ENCODE results near the gene KCNN3. TPM values are rescaled to one million over a fixed set of nuclear protein-coding genes. Genes with fewer than 3 reads are reported as not detected.

The KCNN3 gene
- total RNA-seq, 4 donors from 2014 or later, result 3.6 to 17.0 (median 12.4) TPM

- 82% methylated on average over 7 of the region's 7 CpGs for WGBS
Measured at GRCh38 chr1:154774175-154774855, 95.8 kb downstream of the KCNN3 start.

GRCh38 chr1:154773551-154773950, 96.5 kb downstream of the KCNN3 start:
- no peaks in the 10 kb centered on the region for H3K27me3 ChIP-seq
- H3K9me3 ChIP-seq, result no peaks in the 10 kb centered on the region
- WGBS, result 38% methylated on average over 2 of the region's 2 CpGs
- intact Hi-C loops (cut with DNase I), result no loop called here
- TF ChIP-seq POLR2AphosphoS5 (IDR thresholded peaks at IDR 0.05), result no peak
- TF ChIP-seq CTCF (IDR thresholded peaks at IDR 0.05), result no peak
- no peak for TF ChIP-seq EP300 (IDR thresholded peaks at IDR 0.05)
- no peak for TF ChIP-seq POLR2A (IDR thresholded peaks at IDR 0.05; ENCODE audit: low read depth)
- peaks cover under 1 to 14% (median 6%) of the 10 kb centered on the region in 4 donors for H3K4me1 ChIP-seq
- no peak overlapping the region for H3K27ac ChIP-seq (replicated peaks in 1 of 4)
- H3K36me3 ChIP-seq, result no peaks in the 10 kb centered on the region
- DNase-seq (ENCODE audit: extremely low spot score), result no peak
- no peak overlapping the region for H3K4me3 ChIP-seq

More at GRCh38 chr1:154774175-154774855, 95.8 kb downstream of the KCNN3 start:
- Histone ChIP-seq H3K4me1 (peaks cover 0 to 8% (median 0%) of the 10 kb centered on the region in 4 donors), H3K36me3 (no peaks in the 10 kb centered on the region), H3K9me3 (no peaks in the 10 kb centered on the region), H3K27me3 (no peaks in the 10 kb centered on the region), H3K27ac (replicated peaks in 1 of 4) (no peak overlapping the region), H3K4me3 (no peak overlapping the region)
- intact Hi-C loops (cut with DNase I), result no loop called here
- no peak for TF ChIP-seq POLR2A (IDR thresholded peaks at IDR 0.05; ENCODE audit: low read depth)
- no peak for TF ChIP-seq POLR2AphosphoS5 (IDR thresholded peaks at IDR 0.05)
- TF ChIP-seq EP300 (IDR thresholded peaks at IDR 0.05), result no peak
- no peak for TF ChIP-seq CTCF (IDR thresholded peaks at IDR 0.05)
- no peak for DNase-seq (ENCODE audit: extremely low spot score)

- no peaks in the 10 kb centered on the region for H3K36me3 ChIP-seq
- TF ChIP-seq POLR2A (IDR thresholded peaks at IDR 0.05; ENCODE audit: low read depth) (no peak), POLR2AphosphoS5 (IDR thresholded peaks at IDR 0.05) (no peak), CTCF (IDR thresholded peaks at IDR 0.05) (no peak), EP300 (IDR thresholded peaks at IDR 0.05) (no peak)
- 75% methylated on average over 17 of the region's 17 CpGs for WGBS
- H3K4me1 ChIP-seq, result peaks cover 7 to 21% (median 13%) of the 10 kb centered on the region in 4 donors
- no peak overlapping the region for H3K27ac ChIP-seq (replicated peaks in 1 of 4)
- no peaks in the 10 kb centered on the region for H3K9me3 ChIP-seq
- no peak for DNase-seq (ENCODE audit: extremely low spot score)
- no peaks in the 10 kb centered on the region for H3K27me3 ChIP-seq
- no peak overlapping the region for H3K4me3 ChIP-seq
- intact Hi-C loops (cut with DNase I), result no loop called here
Measured at GRCh38 chr1:154772606-154773506, 97.2 kb downstream of the KCNN3 start.

- no peak for TF ChIP-seq EP300 (IDR thresholded peaks at IDR 0.05)
- no peak for TF ChIP-seq CTCF (IDR thresholded peaks at IDR 0.05)
- TF ChIP-seq POLR2AphosphoS5 (IDR thresholded peaks at IDR 0.05), result no peak
- no peak for TF ChIP-seq POLR2A (IDR thresholded peaks at IDR 0.05; ENCODE audit: low read depth)
- no peak overlapping the region for H3K4me3 ChIP-seq
- DNase-seq (ENCODE audit: extremely low spot score), result no peak
- no peak overlapping the region for H3K27ac ChIP-seq (replicated peaks in 1 of 4)
- H3K9me3 ChIP-seq, result no peaks in the 10 kb centered on the region
- no peaks in the 10 kb centered on the region for H3K36me3 ChIP-seq
- H3K27me3 ChIP-seq, result no peaks in the 10 kb centered on the region
- peaks cover 15 to 29% (median 21%) of the 10 kb centered on the region in 4 donors for H3K4me1 ChIP-seq
- intact Hi-C loops (cut with DNase I), result no loop called here
- 98% methylated on average over 20 of the region's 23 CpGs for WGBS
Measured at GRCh38 chr1:154772056-154772455, 98.0 kb downstream of the KCNN3 start.

Measured in esophagus muscularis mucosa (tissue), 4 donors.